ENCODE results near the gene NINL.

The NINL gene

GRCh38 chr20:25408890-25409289, 176.4 kb downstream of the NINL start:
- H3K4me3 ChIP-seq (ENCODE audit: low read depth, low read length) = peak overlapping the region; percentile 62
- TF ChIP-seq, protein P1, sequence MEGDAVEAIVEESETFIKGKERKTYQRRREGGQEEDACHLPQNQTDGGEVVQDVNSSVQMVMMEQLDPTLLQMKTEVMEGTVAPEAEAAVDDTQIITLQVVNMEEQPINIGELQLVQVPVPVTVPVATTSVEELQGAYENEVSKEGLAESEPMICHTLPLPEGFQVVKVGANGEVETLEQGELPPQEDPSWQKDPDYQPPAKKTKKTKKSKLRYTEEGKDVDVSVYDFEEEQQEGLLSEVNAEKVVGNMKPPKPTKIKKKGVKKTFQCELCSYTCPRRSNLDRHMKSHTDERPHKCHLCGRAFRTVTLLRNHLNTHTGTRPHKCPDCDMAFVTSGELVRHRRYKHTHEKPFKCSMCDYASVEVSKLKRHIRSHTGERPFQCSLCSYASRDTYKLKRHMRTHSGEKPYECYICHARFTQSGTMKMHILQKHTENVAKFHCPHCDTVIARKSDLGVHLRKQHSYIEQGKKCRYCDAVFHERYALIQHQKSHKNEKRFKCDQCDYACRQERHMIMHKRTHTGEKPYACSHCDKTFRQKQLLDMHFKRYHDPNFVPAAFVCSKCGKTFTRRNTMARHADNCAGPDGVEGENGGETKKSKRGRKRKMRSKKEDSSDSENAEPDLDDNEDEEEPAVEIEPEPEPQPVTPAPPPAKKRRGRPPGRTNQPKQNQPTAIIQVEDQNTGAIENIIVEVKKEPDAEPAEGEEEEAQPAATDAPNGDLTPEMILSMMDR (IDR thresholded peaks at IDR 0.05; ENCODE audit: insufficient read depth, low read depth, low read length, missing control alignments) = no peak
- no peak for DNase-seq (ENCODE audit: low read depth)

- DNase-seq (ENCODE audit: low read depth) = no peak
- peak overlapping the region; percentile 62 for H3K4me3 ChIP-seq (ENCODE audit: low read depth, low read length)
- TF ChIP-seq, protein P1 (IDR thresholded peaks at IDR 0.05; ENCODE audit: insufficient read depth, low read depth, low read length, missing control alignments) = no peak
Observed at GRCh38 chr20:25408170-25408547, 177.2 kb downstream of the NINL start.

GRCh38 chr20:25407311-25408169, 177.8 kb downstream of the NINL start, which contains the start of gene GINS1:
Gene GINS1 (plus strand): TSS chr20:25407673. CDS start chr20:25407821, 148 bp downstream.
- peak; percentile 94 for DNase-seq (ENCODE audit: low read depth)
- H3K4me3 ChIP-seq (ENCODE audit: low read depth, low read length) = peak within 1 kb of the TSS; percentile 62
- TF ChIP-seq, protein P1 (IDR thresholded peaks at IDR 0.05; ENCODE audit: insufficient read depth, low read depth, low read length, missing control alignments) = no peak

All from GM12865 (cell line).